K562 (cell line): ENCODE measurements around the gene FRMD4B. TPM values are rescaled to one million over a fixed set of nuclear protein-coding genes. Genes with fewer than 3 reads are reported as not detected.

Experiments
- ADNP ChIP-seq: fragments of 200-800 bp; sonication (Bioruptor generic); IDR thresholded peaks from 2 replicates; pipeline ENCODE4 v1.6.1; 2016; ENCODE audit warnings: missing genetic modification characterization, missing compliant biosample characterization
- ARHGAP35 ChIP-seq: fragments of 450-650 bp; IDR thresholded peaks from 2 replicates; pipeline ENCODE4 v1.6.1; 2018; ENCODE audit not compliant: partially characterized antibody
- ARNT ChIP-seq, 2 experiments: fragments of 450-650 bp; IDR thresholded peaks; 2 replicates each; pipeline ENCODE4 v1.6.1; 2016; ENCODE audit warnings: mild to moderate bottlenecking in 1 of 2
- BHLHE40 ChIP-seq: IDR thresholded peaks from 2 replicates; pipeline ENCODE4 v1.6.1; 2011; ENCODE audit warnings: low read length, improper control_type of control experiment
- CAMTA2 ChIP-seq: fragments of 250-450 bp; sonication (Bioruptor Pico); conservative IDR thresholded peaks from 2 replicates; pipeline ENCODE4 v1.5.1; 2022
- CEBPG ChIP-seq, 3 experiments: fragments of 200-800 bp in 1 of 3; sonication (Bioruptor generic) in 1 of 3; sonication (generic) in 1 of 3; formaldehyde crosslinking in 1 of 3; IDR thresholded peaks in 2 of 3; conservative IDR thresholded peaks in 1 of 3; 2 replicates each; pipeline versions ENCODE4 v1.6.1 to v1.8.0; 2016 to 2022; ENCODE audit warnings: missing compliant biosample characterization in 2 of 3, missing genetic modification characterization in 2 of 3, mild to moderate bottlenecking in 1 of 3, missing genetic modification reagents in 1 of 3
- CSDE1 ChIP-seq, 2 experiments: fragments of 450-650 bp; IDR thresholded peaks; 2 replicates each; pipeline ENCODE4 v1.6.1; 2016; ENCODE audit warnings: mild to moderate bottlenecking in 1 of 2
- ELF1 ChIP-seq: fragments of 200-800 bp; sonication (Bioruptor generic); IDR thresholded peaks from 2 replicates; pipeline ENCODE4 v1.6.1; 2016; ENCODE audit warnings: missing genetic modification characterization, missing compliant biosample characterization
- FOSL1 ChIP-seq: fragments of 200-800 bp; sonication (Bioruptor generic); conservative IDR thresholded peaks from 2 replicates; pipeline ENCODE4 v1.6.1; 2016; ENCODE audit warnings: missing genetic modification characterization, missing compliant biosample characterization
- IFI16 ChIP-seq: fragments of 250-450 bp; sonication (Bioruptor Pico); IDR thresholded peaks from 2 replicates; pipeline ENCODE4 v2.1.2; 2022; ENCODE audit warnings: mild to moderate bottlenecking, inconsistent platforms
- MYBL2 ChIP-seq, 2 experiments: fragments of 450-650 bp in 1 of 2; sonication (generic) in 1 of 2; formaldehyde crosslinking in 1 of 2; IDR thresholded peaks; 2 replicates each; pipeline versions ENCODE4 v1.6.1 to v1.8.1; 2017 to 2022; ENCODE audit warnings: borderline replicate concordance in 1 of 2, inconsistent platforms in 1 of 2, low read depth in 1 of 2, mild to moderate bottlenecking in 1 of 2, missing genetic modification reagents in 1 of 2, moderate library complexity in 1 of 2
- NFIX ChIP-seq: fragments of 250-450 bp; sonication (Bioruptor Pico); IDR thresholded peaks from 2 replicates; pipeline ENCODE4 v1.4.0; 2020; ENCODE audit warnings: low read depth, mild to moderate bottlenecking, moderate library complexity
- NR2C2 ChIP-seq, 2 experiments: fragments of 200-800 bp in 1 of 2; sonication (Bioruptor generic) in 1 of 2; sonication (generic) in 1 of 2; formaldehyde crosslinking in 1 of 2; IDR thresholded peaks; 2 replicates each; pipeline versions ENCODE4 v1.6.1 to v1.8.0; 2016 to 2022; ENCODE audit warnings: mild to moderate bottlenecking in 1 of 2, missing compliant biosample characterization in 1 of 2, missing genetic modification characterization in 1 of 2, missing genetic modification reagents in 1 of 2
- NR4A1 ChIP-seq, 2 experiments: fragments of 250-450 bp in 1 of 2; fragments of 450-650 bp in 1 of 2; sonication (Bioruptor Pico) in 1 of 2; IDR thresholded peaks; 2 replicates each; pipeline versions ENCODE4 v1.4.0 to v1.6.1; 2016 to 2020; ENCODE audit warnings: mild to moderate bottlenecking in 2 of 2, missing compliant biosample characterization in 1 of 2, missing genetic modification characterization in 1 of 2, moderate library complexity in 1 of 2
- RBFOX2 ChIP-seq: fragments of 200-400 bp; formaldehyde crosslinking; IDR thresholded peaks from 2 replicates; pipeline ENCODE4 v1.6.1; 2017; ENCODE audit warnings: low read depth, mild to moderate bottlenecking, low read length, moderate library complexity
- RUNX1 ChIP-seq: sonication (generic); IDR thresholded peaks from 2 replicates; pipeline ENCODE4 v1.6.1; 2016; ENCODE audit warnings: antibody characterized with exemption, low read depth
- SNRNP70 ChIP-seq: fragments of 200-400 bp; formaldehyde crosslinking; optimal IDR thresholded peaks from 2 replicates; pipeline ENCODE3; 2017; ENCODE audit warnings: low read depth, low read length
- TCF3 ChIP-seq: sonication (generic); formaldehyde crosslinking; IDR thresholded peaks from 2 replicates; pipeline ENCODE4 v1.4.0; 2020; ENCODE audit warnings: mild to moderate bottlenecking, missing genetic modification reagents
- TFAM ChIP-seq: fragments of 250-450 bp; sonication (Bioruptor Pico); conservative IDR thresholded peaks from 2 replicates; pipeline ENCODE4 v1.5.0; 2021; ENCODE audit warnings: mild to moderate bottlenecking, moderate library complexity
- XRCC3 ChIP-seq: fragments of 450-650 bp; IDR thresholded peaks from 2 replicates; pipeline ENCODE4 v1.6.1; 2017; ENCODE audit warnings: mild to moderate bottlenecking, moderate library complexity
- ZFP1 ChIP-seq: fragments of 450-650 bp; formaldehyde crosslinking; IDR thresholded peaks from 2 replicates; pipeline ENCODE4 v1.4.0; 2020; ENCODE audit warnings: mild to moderate bottlenecking, mixed read lengths
- ZNF197 ChIP-seq: fragments of 200-800 bp; sonication (Bioruptor generic); IDR thresholded peaks from 2 replicates; pipeline ENCODE4 v1.6.1; 2016; ENCODE audit warnings: low read depth, missing genetic modification characterization, missing compliant biosample characterization
- ZNF217 ChIP-seq: sonication (generic); formaldehyde crosslinking; IDR thresholded peaks from 2 replicates; pipeline ENCODE4 v1.8.0; 2022; ENCODE audit warnings: mild to moderate bottlenecking, missing genetic modification reagents
- ZNF24 ChIP-seq: fragments of 450-650 bp; IDR thresholded peaks from 2 replicates; pipeline ENCODE4 v1.6.1; 2016
- ZSCAN29 ChIP-seq: fragments of 450-650 bp; IDR thresholded peaks from 2 replicates; pipeline ENCODE4 v1.6.1; 2017
- polyA plus RNA-seq, 8 experiments: library from polyadenylated mRNA; depleted of rRNA in 4 of 8; stranded (reverse) in 5 of 8; unstranded in 3 of 8; fragments of >200 nt; fragmentation: Nextera tagmentation in 2 of 8; fragmentation: Illumina TruSeq in 1 of 8; extraction: Ambion mirVana in 2 of 8; extraction: Trizol in 1 of 8; gene quantifications; 2 replicates each; pipeline versions ENCODE4 v1.2.1 to v1.2.3, GENCODE V29; 2011 to 2014; ENCODE audit warnings: inconsistent platforms in 1 of 8, missing spikeins in 1 of 8
- total RNA-seq, 7 experiments: library from RNA; depleted of rRNA in 6 of 7; stranded (reverse); fragments of >200 nt in 6 of 7; fragmentation: Illumina TruSeq in 2 of 7; extraction: Trizol in 2 of 7; gene quantifications; 2 replicates each; pipeline versions ENCODE4 v1.2.1 to v1.2.3, GENCODE V29; 2011 to 2021; ENCODE audit warnings: low replicate concordance in 1 of 7
- TF ChIP-seq, protein P1 (sequence below): sonication (generic); formaldehyde crosslinking; IDR thresholded peaks from 2 replicates; pipeline ENCODE4 v1.8.0; 2022; ENCODE audit warnings: mild to moderate bottlenecking, missing genetic modification reagents
- TF ChIP-seq, protein P2 (sequence below): fragments of 450-650 bp; IDR thresholded peaks from 2 replicates; pipeline ENCODE4 v1.6.1; 2016; ENCODE audit warnings: borderline replicate concordance

The FRMD4B gene
- total and polyA plus RNA-seq, 9 of the 15 experiments (the other 6 are each of a cell fraction or from before 2014, with no cell fraction given), result 0.03 to 0.09 (median 0.04) TPM; not detected in 3

DNA sequence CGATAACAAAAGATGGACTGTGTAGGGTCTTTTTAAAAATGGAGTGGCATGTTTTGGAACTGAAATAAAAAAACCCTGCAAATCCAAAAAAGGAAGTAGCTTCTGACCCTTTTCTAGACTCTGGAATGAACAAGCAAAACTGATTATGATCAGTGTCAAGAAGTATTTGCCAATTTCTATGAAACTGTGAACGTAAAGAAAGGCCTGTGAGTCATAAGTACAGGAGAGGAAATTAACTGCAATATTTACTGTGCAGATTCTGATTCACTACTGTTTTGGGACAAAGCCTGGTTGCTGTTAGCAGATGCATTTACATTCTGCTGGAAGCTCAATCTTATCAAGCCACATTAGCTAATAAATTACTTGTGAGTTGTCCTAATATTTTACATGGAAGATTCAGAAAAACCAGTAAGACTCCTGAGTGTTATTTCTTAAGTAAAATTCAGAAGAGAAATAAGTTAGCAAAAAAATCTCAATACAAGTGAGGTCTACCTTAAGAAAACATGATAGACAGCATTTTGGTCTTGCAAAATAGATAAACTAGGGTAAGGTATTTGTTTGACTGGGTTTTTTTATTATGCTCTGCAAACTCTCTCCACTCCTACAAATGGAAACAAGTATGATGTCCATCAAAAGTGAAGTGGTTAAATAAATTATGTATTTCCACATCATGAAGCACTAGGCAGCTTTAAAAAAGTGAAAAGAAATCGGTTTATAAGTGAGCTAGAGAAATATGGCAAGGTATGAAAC lies 173.3 kb downstream of the FRMD4B start (continued):
- TF ChIP-seq, protein P1, sequence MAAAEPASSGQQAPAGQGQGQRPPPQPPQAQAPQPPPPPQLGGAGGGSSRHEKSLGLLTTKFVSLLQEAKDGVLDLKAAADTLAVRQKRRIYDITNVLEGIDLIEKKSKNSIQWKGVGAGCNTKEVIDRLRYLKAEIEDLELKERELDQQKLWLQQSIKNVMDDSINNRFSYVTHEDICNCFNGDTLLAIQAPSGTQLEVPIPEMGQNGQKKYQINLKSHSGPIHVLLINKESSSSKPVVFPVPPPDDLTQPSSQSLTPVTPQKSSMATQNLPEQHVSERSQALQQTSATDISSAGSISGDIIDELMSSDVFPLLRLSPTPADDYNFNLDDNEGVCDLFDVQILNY (CRISPR knock-in tag), result no peak
- TF ChIP-seq RBFOX2, result no peak
- no peak for TF ChIP-seq ZNF197 (CRISPR knock-in tag)
- TF ChIP-seq IFI16 (CRISPR knock-in tag), result no peak
- TF ChIP-seq ZNF217 (CRISPR knock-in tag), result no peak
- no peak for TF ChIP-seq XRCC3
- TF ChIP-seq CSDE1 (IDR thresholded peaks at IDR 0.05), result no peak
- TF ChIP-seq ADNP, result no peak
- TF ChIP-seq TFAM (CRISPR knock-in tag), result no peak
- no peak for TF ChIP-seq TCF3 (CRISPR knock-in tag)
- TF ChIP-seq, protein P2, sequence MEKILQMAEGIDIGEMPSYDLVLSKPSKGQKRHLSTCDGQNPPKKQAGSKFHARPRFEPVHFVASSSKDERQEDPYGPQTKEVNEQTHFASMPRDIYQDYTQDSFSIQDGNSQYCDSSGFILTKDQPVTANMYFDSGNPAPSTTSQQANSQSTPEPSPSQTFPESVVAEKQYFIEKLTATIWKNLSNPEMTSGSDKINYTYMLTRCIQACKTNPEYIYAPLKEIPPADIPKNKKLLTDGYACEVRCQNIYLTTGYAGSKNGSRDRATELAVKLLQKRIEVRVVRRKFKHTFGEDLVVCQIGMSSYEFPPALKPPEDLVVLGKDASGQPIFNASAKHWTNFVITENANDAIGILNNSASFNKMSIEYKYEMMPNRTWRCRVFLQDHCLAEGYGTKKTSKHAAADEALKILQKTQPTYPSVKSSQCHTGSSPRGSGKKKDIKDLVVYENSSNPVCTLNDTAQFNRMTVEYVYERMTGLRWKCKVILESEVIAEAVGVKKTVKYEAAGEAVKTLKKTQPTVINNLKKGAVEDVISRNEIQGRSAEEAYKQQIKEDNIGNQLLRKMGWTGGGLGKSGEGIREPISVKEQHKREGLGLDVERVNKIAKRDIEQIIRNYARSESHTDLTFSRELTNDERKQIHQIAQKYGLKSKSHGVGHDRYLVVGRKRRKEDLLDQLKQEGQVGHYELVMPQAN, result no peak
- no peak for TF ChIP-seq CAMTA2 (CRISPR knock-in tag)
- no peak for TF ChIP-seq CEBPG (CRISPR knock-in tag; IDR thresholded peaks at IDR 0.05)
- TF ChIP-seq CEBPG (tag; conservative IDR thresholded peaks at IDR 0.05 in 1 of 2, IDR thresholded peaks at IDR 0.05 in 1 of 2), result peak; percentile 39 to 76; a peak in 3 of 4 replicates
- no peak for TF ChIP-seq NR2C2 (CRISPR knock-in tag; IDR thresholded peaks at IDR 0.05)
- peak; percentile 64 for TF ChIP-seq NR2C2 (tag; IDR thresholded peaks at IDR 0.05)
- TF ChIP-seq NFIX, result no peak
- no peak for TF ChIP-seq ELF1 (tag)
- TF ChIP-seq NR4A1 (CRISPR knock-in tag; IDR thresholded peaks at IDR 0.05), result no peak
- no peak for TF ChIP-seq NR4A1 (tag; IDR thresholded peaks at IDR 0.05)
- TF ChIP-seq BHLHE40, result no peak
- no peak for TF ChIP-seq MYBL2 (IDR thresholded peaks at IDR 0.05; ENCODE audit: low read depth)
- no peak for TF ChIP-seq MYBL2 (CRISPR knock-in tag; IDR thresholded peaks at IDR 0.05; ENCODE audit: borderline replicate concordance)
- peak; percentile 87 for TF ChIP-seq FOSL1
- TF ChIP-seq ZFP1 (CRISPR knock-in tag), result no peak
- TF ChIP-seq RUNX1, result no peak
- no peak for TF ChIP-seq ARHGAP35
- TF ChIP-seq ARNT (IDR thresholded peaks at IDR 0.05), result peak in 1 of 2 experiments; percentile 98; a peak in 2 of 4 replicates
- no peak for TF ChIP-seq SNRNP70
- no peak for TF ChIP-seq ZNF24
- no peak for TF ChIP-seq ZSCAN29
